Activated CD4-positive, alpha-beta memory T cell treated with anti-CD3 and anti-CD28 coated beads for 36 hours (primary cell): ENCODE measurements around the gene NFASC. TPM values are rescaled to one million over a fixed set of nuclear protein-coding genes. Genes with fewer than 3 reads are reported as not detected.

ENCODE experiments used
- CTCF ChIA-PET: fragments of 350-600 bp; sonication (Branson Sonifier 250); formaldehyde crosslinking; loops from one replicate; lab custom pipeline; 2021; ENCODE audit warnings: antibody characterized with exemption, inconsistent platforms; lab: Charles Lee
- POLR2A ChIA-PET: fragments of 350-600 bp; sonication (Branson Sonifier 250); formaldehyde crosslinking; loops from one replicate; lab custom pipeline; 2021; ENCODE audit warnings: antibody characterized with exemption; lab: Charles Lee
- DNase-seq: peaks from one replicate; pipeline ENCODE4 v3.0.0-alpha.2; 2020
- H3K27ac Mint-ChIP-seq: one replicate; pipeline ENCODE4 v1.8.0; 2021; ENCODE audit warnings: mixed read lengths
- H3K27me3 Mint-ChIP-seq: one replicate; pipeline ENCODE4 v1.8.0; 2021; ENCODE audit warnings: mixed read lengths
- H3K36me3 Mint-ChIP-seq: one replicate; pipeline ENCODE4 v1.8.0; 2021; ENCODE audit warnings: mixed read lengths
- H3K4me1 Mint-ChIP-seq: one replicate; pipeline ENCODE4 v1.8.0; 2021; ENCODE audit warnings: low read depth, mixed read lengths
- H3K4me3 Mint-ChIP-seq: one replicate; pipeline ENCODE4 v1.8.0; 2021; ENCODE audit warnings: mild to moderate bottlenecking, mixed read lengths
- H3K9me3 Mint-ChIP-seq: one replicate; pipeline ENCODE4 v1.8.0; 2021; ENCODE audit warnings: mixed read lengths
- intact Hi-C: fragments of 100-400 bp; cut with micrococcal nuclease; formaldehyde crosslinking; loops from one replicate; pipeline ENCODE4 v1.15.1; 2023
- total RNA-seq, 2 experiments: library from RNA; stranded (reverse); gene quantifications; one replicate each; pipeline ENCODE4 v1.2.3, GENCODE V29; 2021

NFASC gene
- total RNA-seq, 2 experiments from 2014 or later: 0.24 to 0.27 TPM

DNA sequence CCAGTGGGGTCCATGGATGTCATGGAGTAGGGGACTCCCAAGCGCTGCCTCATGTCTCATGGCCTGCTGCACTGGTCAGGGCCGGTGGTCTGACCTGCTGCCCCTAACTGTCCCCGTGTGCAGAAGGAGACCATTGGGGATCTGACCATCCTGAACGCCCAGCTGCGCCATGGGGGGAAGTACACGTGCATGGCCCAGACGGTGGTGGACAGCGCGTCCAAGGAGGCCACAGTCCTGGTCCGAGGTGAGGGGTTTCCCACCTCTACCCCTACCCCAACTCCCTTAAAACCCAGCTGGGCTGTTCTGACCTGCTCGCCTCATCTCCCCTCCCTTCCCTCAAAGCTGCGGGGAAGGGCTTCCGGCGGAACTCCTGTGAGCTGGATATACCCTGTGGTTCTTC lies 195.0 kb downstream of the NFASC start:
- H3K4me3 Mint-ChIP-seq: no peak overlapping the region
- no peak overlapping the region for H3K27ac Mint-ChIP-seq
- no peaks in the 10 kb centered on the region for H3K36me3 Mint-ChIP-seq
- no peaks in the 10 kb centered on the region for H3K9me3 Mint-ChIP-seq
- ChIA-PET CTCF (interaction anchor here (1.0 kb wide), 1 partner anchor 76 kb away, joined by 3 read pairs; no protein-coding TSS in a partner anchor), POLR2A (no interaction called here)
- intact Hi-C loops: no loop called here
- no peak for DNase-seq
- H3K4me1 Mint-ChIP-seq: no peaks in the 10 kb centered on the region
- no peaks in the 10 kb centered on the region for H3K27me3 Mint-ChIP-seq

DNA sequence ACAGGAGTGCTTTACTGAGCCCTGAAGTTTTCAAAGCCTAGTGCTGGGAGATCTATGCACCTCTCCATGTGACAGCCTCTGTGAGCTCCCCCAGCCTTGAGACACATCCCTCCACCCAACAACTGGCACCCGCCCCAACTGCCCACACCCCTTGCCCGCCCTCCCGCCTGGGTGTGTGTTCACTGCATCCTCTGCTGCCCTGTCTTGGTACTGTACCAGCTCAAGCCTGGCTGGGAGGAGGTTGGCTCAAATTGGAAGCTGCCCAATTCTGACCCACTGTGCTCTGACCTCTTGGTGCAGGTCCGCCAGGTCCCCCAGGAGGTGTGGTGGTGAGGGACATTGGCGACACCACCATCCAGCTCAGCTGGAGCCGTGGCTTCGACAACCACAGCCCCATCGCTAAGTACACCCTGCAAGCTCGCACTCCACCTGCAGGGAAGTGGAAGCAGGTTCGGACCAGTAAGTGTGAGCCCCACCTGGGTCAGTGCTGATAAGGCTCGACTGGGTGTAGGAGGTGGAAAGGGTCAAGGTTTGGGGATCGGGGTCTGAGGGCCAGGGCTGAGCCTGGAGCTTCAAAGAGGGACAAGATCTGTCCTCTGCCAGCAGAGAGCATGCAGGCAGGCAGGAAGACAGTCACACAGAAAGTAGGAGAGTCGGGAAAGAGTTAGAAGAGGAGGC lies 195.6 kb downstream of the NFASC start:
- POLR2A ChIA-PET: no interaction called here
- H3K4me1 Mint-ChIP-seq: no peaks in the 10 kb centered on the region
- no peak for DNase-seq
- H3K36me3 Mint-ChIP-seq: no peaks in the 10 kb centered on the region
- CTCF ChIA-PET: interaction anchor here (1.0 kb wide), 1 partner anchor 75 kb away, joined by 3 read pairs; no protein-coding TSS in a partner anchor
- no peak overlapping the region for H3K27ac Mint-ChIP-seq
- no peaks in the 10 kb centered on the region for H3K9me3 Mint-ChIP-seq
- H3K27me3 Mint-ChIP-seq: no peaks in the 10 kb centered on the region
- intact Hi-C loops: no loop called here
- no peak overlapping the region for H3K4me3 Mint-ChIP-seq

DNA sequence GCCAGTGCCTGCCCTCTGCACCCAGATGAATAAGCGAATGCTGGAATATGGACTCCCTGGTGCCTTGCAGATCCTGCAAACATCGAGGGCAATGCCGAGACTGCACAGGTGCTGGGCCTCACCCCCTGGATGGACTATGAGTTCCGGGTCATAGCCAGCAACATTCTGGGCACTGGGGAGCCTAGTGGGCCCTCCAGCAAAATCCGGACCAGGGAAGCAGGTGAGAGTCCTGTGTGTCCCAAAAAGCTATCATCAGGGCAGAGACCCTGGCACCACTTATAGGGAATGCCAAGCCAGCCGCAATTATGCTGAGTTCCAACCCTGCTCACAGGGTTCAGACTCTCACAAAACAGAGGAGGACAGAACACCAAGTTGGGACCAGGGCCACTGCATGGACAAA lies 196.4 kb downstream of the NFASC start:
- CTCF ChIA-PET: no interaction called here

DNA sequence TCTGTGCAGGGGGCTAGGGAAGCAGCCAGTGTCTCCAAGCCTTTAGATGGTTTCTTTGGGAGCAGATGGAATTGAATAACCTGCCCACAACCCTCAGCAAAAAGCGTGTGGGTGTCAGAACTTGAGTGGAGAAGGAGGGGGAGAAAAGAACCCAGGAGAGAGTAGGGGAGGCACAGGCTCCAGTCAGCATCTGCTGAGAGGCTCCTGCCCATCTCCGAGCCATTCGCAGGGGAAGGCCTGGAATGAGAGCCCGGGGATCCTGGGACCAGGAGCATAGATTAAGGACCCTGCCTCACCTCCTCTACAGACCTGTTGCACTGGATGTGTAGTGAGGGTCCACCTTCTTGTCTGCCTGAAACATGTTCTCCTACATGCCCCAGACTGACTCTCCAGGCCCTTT lies 197.3 kb downstream of the NFASC start:
- ChIA-PET CTCF (no interaction called here), POLR2A (no interaction called here)
- Mint-ChIP-seq H3K27ac (no peak overlapping the region), H3K9me3 (no peaks in the 10 kb centered on the region), H3K4me1 (no peaks in the 10 kb centered on the region), H3K4me3 (no peak overlapping the region), H3K36me3 (no peaks in the 10 kb centered on the region), H3K27me3 (no peaks in the 10 kb centered on the region)
- intact Hi-C loops: no loop called here
- no peak for DNase-seq

More for the DNA sequence above, 196.4 kb downstream of the NFASC start:
- intact Hi-C loops: no loop called here
- no peak overlapping the region for H3K27ac Mint-ChIP-seq
- no peaks in the 10 kb centered on the region for H3K36me3 Mint-ChIP-seq
- no peaks in the 10 kb centered on the region for H3K4me1 Mint-ChIP-seq
- POLR2A ChIA-PET: no interaction called here
- H3K4me3 Mint-ChIP-seq: no peak overlapping the region
- DNase-seq: no peak
- no peaks in the 10 kb centered on the region for H3K27me3 Mint-ChIP-seq
- H3K9me3 Mint-ChIP-seq: no peaks in the 10 kb centered on the region

DNA sequence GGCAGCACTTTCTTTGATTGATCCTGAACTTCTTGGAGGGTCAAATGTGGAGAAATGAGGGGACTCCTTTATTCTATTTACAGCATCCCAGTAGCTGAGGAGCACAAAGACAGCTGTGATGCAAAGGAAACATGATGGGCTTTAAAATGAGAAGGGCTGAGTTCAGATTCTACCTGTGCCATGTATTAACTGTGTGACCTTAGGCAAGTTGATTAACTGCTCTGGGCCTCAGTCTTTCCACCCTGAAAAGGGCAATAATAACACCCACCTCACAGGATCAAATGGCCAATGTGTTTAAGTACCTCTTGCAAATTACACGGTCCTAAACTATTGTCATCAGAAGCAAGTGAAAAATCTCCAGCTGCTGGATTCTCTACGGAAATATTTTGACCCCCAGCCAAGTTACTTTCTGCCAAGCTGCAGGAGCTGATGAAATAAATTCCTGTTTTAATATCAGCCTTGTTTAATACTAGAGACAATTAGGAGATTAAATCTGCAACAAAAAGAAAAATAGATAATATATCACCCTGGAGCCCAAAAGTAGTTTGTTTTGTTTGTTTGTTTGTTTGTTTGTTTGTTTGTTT lies 197.9 kb downstream of the NFASC start:
- intact Hi-C loops: no loop called here
- Mint-ChIP-seq H3K9me3 (no peaks in the 10 kb centered on the region), H3K27ac (no peak overlapping the region), H3K27me3 (no peaks in the 10 kb centered on the region), H3K36me3 (no peaks in the 10 kb centered on the region), H3K4me3 (no peak overlapping the region), H3K4me1 (no peaks in the 10 kb centered on the region)
- CTCF ChIA-PET: no interaction called here
- no peak for DNase-seq
- POLR2A ChIA-PET: no interaction called here

DNA sequence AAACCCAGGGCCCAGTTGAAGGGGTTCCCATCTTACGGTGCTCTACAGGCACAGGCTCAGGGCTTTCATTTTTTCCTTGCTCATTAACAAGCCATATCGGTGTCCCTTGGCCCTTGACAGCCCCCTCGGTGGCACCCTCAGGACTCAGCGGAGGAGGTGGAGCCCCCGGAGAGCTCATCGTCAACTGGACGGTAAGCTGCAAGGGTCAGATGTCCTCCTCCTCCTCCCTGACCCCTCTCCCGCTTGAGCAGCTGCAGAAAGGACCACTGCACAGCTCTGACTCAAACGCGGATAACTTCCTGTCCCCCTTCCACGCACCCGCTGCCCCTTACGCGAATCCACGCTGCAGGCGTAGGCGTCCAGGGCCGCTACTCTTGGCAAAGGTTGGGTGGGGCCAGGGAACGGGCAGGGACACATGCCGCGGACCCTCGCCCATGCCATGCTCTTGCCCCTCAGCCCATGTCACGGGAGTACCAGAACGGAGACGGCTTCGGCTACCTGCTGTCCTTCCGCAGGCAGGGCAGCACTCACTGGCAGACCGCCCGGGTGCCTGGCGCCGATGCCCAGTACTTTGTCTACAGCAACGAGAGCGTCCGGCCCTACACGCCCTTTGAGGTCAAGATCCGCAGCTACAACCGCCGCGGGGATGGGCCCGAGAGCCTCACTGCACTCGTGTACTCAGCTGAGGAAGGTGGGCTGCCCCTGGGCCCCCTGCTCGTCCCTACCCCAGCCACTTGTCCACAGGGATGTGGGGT lies 198.9 kb downstream of the NFASC start:
- Mint-ChIP-seq H3K9me3 (no peaks in the 10 kb centered on the region), H3K4me1 (no peaks in the 10 kb centered on the region), H3K36me3 (no peaks in the 10 kb centered on the region), H3K27me3 (no peaks in the 10 kb centered on the region), H3K27ac (no peak overlapping the region), H3K4me3 (no peak overlapping the region)
- ChIA-PET CTCF (interaction anchor here (7.0 kb wide), 1 partner anchor 8 kb away, joined by 45 read pairs; no protein-coding TSS in a partner anchor), POLR2A (no interaction called here)
- DNase-seq: no peak
- intact Hi-C loops: no loop called here

DNA sequence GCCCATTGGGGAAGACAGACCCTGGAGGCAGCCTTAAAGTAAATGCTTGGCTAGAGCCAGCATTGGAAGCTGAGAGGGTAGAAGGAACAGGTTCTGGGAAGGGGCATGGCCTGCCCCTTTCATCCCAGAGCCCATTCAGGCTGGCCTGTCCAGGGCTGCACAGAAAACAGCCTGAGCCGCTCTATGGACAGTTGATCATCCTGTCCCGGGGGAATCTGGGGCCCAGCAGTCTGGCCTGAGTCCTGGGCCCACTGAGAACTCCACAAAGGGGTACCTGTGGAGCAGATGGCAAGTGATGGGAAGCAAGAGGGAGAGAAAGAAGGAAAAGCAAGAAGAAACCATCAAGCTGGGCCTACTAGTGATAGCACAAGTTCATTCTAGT lies 200.4 kb downstream of the NFASC start:
- Mint-ChIP-seq H3K4me1 (no peaks in the 10 kb centered on the region), H3K27me3 (no peaks in the 10 kb centered on the region), H3K27ac (no peak overlapping the region), H3K9me3 (no peaks in the 10 kb centered on the region), H3K36me3 (no peaks in the 10 kb centered on the region), H3K4me3 (no peak overlapping the region)
- ChIA-PET POLR2A (no interaction called here), CTCF (interaction anchor here (1.8 to 7.0 kb wide), 2 partner anchors 9 to 71 kb away, joined by 7 to 45 read pairs; no protein-coding TSS in a partner anchor)
- intact Hi-C loops: no loop called here
- DNase-seq: no peak

DNA sequence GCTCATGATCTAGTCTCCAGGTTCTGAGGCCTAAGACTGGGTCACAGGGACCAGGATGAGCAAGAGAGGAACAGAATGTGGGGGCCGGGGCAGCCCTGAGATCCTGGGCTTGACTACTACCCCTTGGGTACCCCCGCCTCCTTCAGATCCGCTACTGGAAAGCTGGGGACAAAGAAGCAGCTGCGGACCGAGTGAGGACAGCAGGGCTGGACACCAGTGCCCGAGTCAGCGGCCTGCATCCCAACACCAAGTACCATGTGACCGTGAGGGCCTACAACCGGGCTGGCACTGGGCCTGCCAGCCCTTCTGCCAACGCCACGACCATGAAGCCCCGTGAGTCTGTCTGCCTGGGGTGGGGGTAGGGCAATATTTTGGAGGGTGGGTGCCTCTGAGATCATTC lies 201.1 kb downstream of the NFASC start:
- H3K4me3 Mint-ChIP-seq: no peak overlapping the region
- ChIA-PET CTCF (interaction anchor here (1.8 to 7.0 kb wide), 2 partner anchors 10 to 70 kb away, joined by 7 to 45 read pairs; no protein-coding TSS in a partner anchor), POLR2A (no interaction called here)
- H3K9me3 Mint-ChIP-seq: no peaks in the 10 kb centered on the region
- DNase-seq: no peak
- intact Hi-C loops: no loop called here
- no peaks in the 10 kb centered on the region for H3K27me3 Mint-ChIP-seq
- no peak overlapping the region for H3K27ac Mint-ChIP-seq
- no peaks in the 10 kb centered on the region for H3K36me3 Mint-ChIP-seq
- H3K4me1 Mint-ChIP-seq: no peaks in the 10 kb centered on the region

DNA sequence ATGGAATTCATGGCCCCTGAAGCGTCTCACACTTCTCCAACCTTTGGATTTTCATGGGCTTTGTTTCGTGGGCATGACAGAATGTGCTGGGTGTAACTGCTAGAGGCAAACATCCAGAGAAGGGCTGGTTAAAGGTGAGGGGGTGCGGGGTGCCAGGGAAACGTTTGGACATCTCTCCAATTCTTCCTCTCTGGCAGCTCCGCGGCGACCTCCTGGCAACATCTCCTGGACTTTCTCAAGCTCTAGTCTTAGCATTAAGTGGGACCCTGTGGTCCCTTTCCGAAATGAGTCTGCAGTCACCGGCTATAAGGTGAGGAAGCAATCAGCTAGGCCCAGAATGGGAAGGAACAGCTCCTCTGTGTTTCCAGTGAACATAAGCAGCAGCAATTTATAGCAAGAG lies 201.6 kb downstream of the NFASC start:
- no peaks in the 10 kb centered on the region for H3K27me3 Mint-ChIP-seq

More for the DNA sequence above, 201.6 kb downstream of the NFASC start:
- ChIA-PET POLR2A (no interaction called here), CTCF (interaction anchor here (1.8 to 7.0 kb wide), 2 partner anchors 11 to 69 kb away, joined by 7 to 45 read pairs; no protein-coding TSS in a partner anchor)
- no peak overlapping the region for H3K27ac Mint-ChIP-seq
- H3K9me3 Mint-ChIP-seq: no peaks in the 10 kb centered on the region
- no peak for DNase-seq
- no peaks in the 10 kb centered on the region for H3K36me3 Mint-ChIP-seq
- H3K4me3 Mint-ChIP-seq: no peak overlapping the region
- intact Hi-C loops: no loop called here
- no peaks in the 10 kb centered on the region for H3K4me1 Mint-ChIP-seq

Other genes starting within 250 kb of the NFASC start
- gene LRRN2, start 185.1 kb upstream of the NFASC start, total RNA-seq: not detected
- not detected for gene CNTN2, start 172.3 kb downstream of the NFASC start, total RNA-seq
- 1 to 10 TPM; 3.2 to 3.3 TPM for gene TMEM81, start 213.6 kb downstream of the NFASC start, total RNA-seq